Tibial nerve (tissue), 4 donors: Measurements from ENCODE around the gene AKT1S1. TPM values are rescaled to one million over a fixed set of nuclear protein-coding genes. Genes with fewer than 3 reads are reported as not detected.

Experiments used
- DNase-seq, 2 donors: peaks; one replicate each; pipeline ENCODE4 v3.0.0-alpha.2; 2019; ENCODE audit warnings: low spot score in 2 of 2
- H3K27ac ChIP-seq, 4 donors: fragments of 200-600 bp; sonication (generic) in 3 of 4; one replicate each; pipeline ENCODE4 v1.5.1; 2017 to 2019; ENCODE audit warnings: mild to moderate bottlenecking in 1 of 4
- H3K27me3 ChIP-seq, 2 donors: fragments of 200-600 bp; sonication (generic) in 1 of 2; one replicate each; pipeline versions ENCODE4 v1.5.1 to v1.6.0; 2017 to 2019
- H3K36me3 ChIP-seq, 3 donors: fragments of 200-600 bp; sonication (generic); one replicate each; pipeline ENCODE4 v1.5.1; 2018 to 2019
- H3K4me1 ChIP-seq, 4 donors: fragments of 200-600 bp; sonication (generic) in 3 of 4; one replicate each; pipeline ENCODE4 v1.5.1; 2017 to 2019
- H3K4me3 ChIP-seq, 4 donors: fragments of 200-600 bp; sonication (generic) in 3 of 4; one replicate each; pipeline ENCODE4 v1.5.1; 2017 to 2019; ENCODE audit warnings: mild to moderate bottlenecking in 1 of 4, moderate library complexity in 1 of 4
- H3K9me3 ChIP-seq, 4 donors: fragments of 200-600 bp; sonication (generic) in 3 of 4; one replicate each; pipeline ENCODE4 v1.5.1; 2017 to 2019
- EP300 ChIP-seq, 2 donors: sonication (generic); formaldehyde crosslinking; IDR thresholded peaks; one replicate each; pipeline ENCODE4 v1.6.1; 2017; ENCODE audit warnings: antibody characterized with exemption in 2 of 2, mild to moderate bottlenecking in 1 of 2
- POLR2A ChIP-seq, 2 donors: fragments of 450-650 bp; IDR thresholded peaks; one replicate each; pipeline ENCODE4 v1.6.1; 2017; ENCODE audit warnings: antibody characterized with exemption in 2 of 2, mild to moderate bottlenecking in 2 of 2, moderate library complexity in 2 of 2
- WGBS, 2 donors: methylation state at CpG; one replicate each; pipeline ENCODE4 v1.1.5; 2018; 5-methylcytosine and 5-hydroxymethylcytosine counted together
- total RNA-seq, 4 donors: library from RNA; depleted of rRNA; stranded (reverse); fragments of >200 nt; gene quantifications; one replicate each; pipeline ENCODE4 v1.1.0, GENCODE V29; 2016
- TF ChIP-seq, protein P1 (sequence below), 5 experiments: fragments of 200-600 bp in 3 of 5; fragments of 450-650 bp in 2 of 5; sonication (generic) in 3 of 5; IDR thresholded peaks; one replicate each; pipeline ENCODE4 v1.5.1; 2016 to 2019; ENCODE audit warnings: antibody characterized with exemption in 5 of 5, mild to moderate bottlenecking in 3 of 5, moderate library complexity in 2 of 5

AKT1S1 gene
- total RNA-seq, 4 donors from 2014 or later = 20.6 to 27.4 (median 25.4) TPM

- Histone ChIP-seq H3K27ac (peak overlapping the region; percentile 83 to 97 (median 90)), H3K9me3 (no peaks in the 10 kb centered on the region), H3K36me3 (peaks cover 0 to 37% (median 0%) of the 10 kb centered on the region in 3 donors), H3K27me3 (no peaks in the 10 kb centered on the region), H3K4me3 (peak overlapping the region; percentile 39 to 68 (median 54)), H3K4me1 (peaks cover 0 to 79% (median 36%) of the 10 kb centered on the region in 4 donors)
- TF ChIP-seq EP300 (IDR thresholded peaks at IDR 0.05) = no peak
- TF ChIP-seq POLR2A (IDR thresholded peaks at IDR 0.05) = peak in 1 of 2 donors; percentile 36
- no peak for DNase-seq
- WGBS, 2 donors = 2 to 4% methylated on average over 15 of the region's 15 CpGs
Measured at GRCh38 chr19:49869009-49869483, 8.1 kb downstream of the AKT1S1 start.

DNA sequence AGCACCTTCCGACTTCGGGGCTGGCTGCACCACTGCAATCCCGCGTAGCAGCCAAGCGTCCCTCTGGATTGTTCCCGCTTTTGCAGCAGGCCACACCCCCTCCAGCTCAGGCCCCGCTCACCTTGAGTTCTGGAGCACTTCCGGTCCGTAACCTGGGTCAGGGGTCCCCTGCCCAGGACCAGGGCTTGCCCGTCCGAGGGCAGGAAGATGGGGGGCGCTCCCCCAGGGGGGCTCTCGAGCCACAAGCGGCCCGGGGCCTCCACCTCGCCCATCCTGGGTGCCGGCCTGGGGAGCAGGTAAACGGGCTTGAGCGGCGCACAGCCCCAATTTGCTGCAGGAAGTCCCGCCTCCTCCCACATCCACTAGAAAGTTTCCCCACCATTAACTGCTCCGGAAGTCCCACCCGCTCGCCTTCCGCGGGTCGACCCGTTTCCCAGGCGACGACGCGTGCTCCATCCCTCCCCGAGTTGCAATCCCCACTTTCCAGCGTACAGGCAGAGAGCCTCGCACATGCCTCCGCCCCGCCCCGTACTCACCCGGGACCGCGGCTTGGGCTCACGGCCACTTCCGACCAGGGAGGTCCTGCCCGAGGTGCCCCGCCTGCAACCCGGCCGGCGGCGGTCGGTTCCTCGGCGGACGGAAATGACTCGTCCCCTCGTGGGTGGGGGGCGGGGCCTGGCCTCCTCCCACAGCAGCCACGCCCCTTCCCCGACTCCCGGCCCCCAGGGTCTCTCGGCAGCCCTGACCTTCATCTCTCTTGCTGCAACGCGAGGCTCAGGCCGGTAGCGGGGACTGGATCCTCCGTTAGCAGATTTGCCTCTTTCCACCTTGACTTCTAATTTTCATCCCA is 10.0 kb downstream of the AKT1S1 start, which contains the start of gene PNKP:
Gene PNKP (minus strand): TSS at position 644 of the 850 bp plus-strand sequence. CDS start 372 bp downstream, at position 272.
- Histone ChIP-seq H3K9me3 (no peaks in the 10 kb centered on the region), H3K27me3 (no peaks in the 10 kb centered on the region), H3K36me3 (peaks cover 0 to 40% (median 0%) of the 10 kb centered on the region in 3 donors), H3K4me1 (peaks cover 0 to 76% (median 36%) of the 10 kb centered on the region in 4 donors), H3K27ac (peak within 1 kb of the TSS; percentile 87 to 97 (median 90)), H3K4me3 (peak within 1 kb of the TSS; percentile 68 to 90 (median 74))
- TF ChIP-seq POLR2A (IDR thresholded peaks at IDR 0.05) (peak in 1 of 2 donors; percentile 61), EP300 (IDR thresholded peaks at IDR 0.05) (peak; percentile 94 to 95)
- TF ChIP-seq, protein P1, sequence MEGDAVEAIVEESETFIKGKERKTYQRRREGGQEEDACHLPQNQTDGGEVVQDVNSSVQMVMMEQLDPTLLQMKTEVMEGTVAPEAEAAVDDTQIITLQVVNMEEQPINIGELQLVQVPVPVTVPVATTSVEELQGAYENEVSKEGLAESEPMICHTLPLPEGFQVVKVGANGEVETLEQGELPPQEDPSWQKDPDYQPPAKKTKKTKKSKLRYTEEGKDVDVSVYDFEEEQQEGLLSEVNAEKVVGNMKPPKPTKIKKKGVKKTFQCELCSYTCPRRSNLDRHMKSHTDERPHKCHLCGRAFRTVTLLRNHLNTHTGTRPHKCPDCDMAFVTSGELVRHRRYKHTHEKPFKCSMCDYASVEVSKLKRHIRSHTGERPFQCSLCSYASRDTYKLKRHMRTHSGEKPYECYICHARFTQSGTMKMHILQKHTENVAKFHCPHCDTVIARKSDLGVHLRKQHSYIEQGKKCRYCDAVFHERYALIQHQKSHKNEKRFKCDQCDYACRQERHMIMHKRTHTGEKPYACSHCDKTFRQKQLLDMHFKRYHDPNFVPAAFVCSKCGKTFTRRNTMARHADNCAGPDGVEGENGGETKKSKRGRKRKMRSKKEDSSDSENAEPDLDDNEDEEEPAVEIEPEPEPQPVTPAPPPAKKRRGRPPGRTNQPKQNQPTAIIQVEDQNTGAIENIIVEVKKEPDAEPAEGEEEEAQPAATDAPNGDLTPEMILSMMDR (IDR thresholded peaks at IDR 0.05) = peak in 1 of 5 experiments; percentile 30
- WGBS, 2 donors = 0% methylated on average over 34 to 49 of the region's 65 CpGs
- peak; percentile 82 to 88 for DNase-seq

DNA sequence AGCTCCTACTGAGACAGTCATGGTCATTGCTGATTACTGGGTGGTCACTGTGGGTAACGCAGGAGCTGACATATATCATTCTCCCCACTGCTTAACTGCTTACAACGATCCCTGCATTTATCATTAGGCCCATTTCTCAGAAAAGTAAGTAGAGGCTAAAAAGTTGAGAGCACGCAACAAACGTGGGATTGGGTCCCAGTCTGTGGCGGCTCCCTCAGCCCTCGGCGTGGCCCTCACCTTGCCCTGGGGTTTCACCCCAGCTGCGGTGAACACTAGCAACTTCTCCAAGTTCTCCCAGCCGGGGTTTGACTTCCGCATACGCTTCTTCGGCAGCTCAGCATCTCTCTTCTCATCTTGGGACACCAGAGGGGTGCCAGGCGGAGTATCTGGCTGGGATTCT is 12.3 kb downstream of the AKT1S1 start:
- H3K4me3 ChIP-seq = peak overlapping the region in 1 of 4 donors; percentile 11
- WGBS, 2 donors = 83 to 89% methylated on average over 13 of the region's 13 CpGs
- peaks cover 0 to 80% (median 35%) of the 10 kb centered on the region in 4 donors for H3K4me1 ChIP-seq
- H3K27ac ChIP-seq = peak overlapping the region in 2 of 4 donors; percentile 51 to 97
- no peak for DNase-seq
- no peaks in the 10 kb centered on the region for H3K27me3 ChIP-seq
- TF ChIP-seq, protein P1 (IDR thresholded peaks at IDR 0.05) = no peak
- TF ChIP-seq POLR2A (IDR thresholded peaks at IDR 0.05) (no peak), EP300 (IDR thresholded peaks at IDR 0.05) (no peak)
- peaks cover 0 to 48% (median 0%) of the 10 kb centered on the region in 3 donors for H3K36me3 ChIP-seq
- no peaks in the 10 kb centered on the region for H3K9me3 ChIP-seq

DNA sequence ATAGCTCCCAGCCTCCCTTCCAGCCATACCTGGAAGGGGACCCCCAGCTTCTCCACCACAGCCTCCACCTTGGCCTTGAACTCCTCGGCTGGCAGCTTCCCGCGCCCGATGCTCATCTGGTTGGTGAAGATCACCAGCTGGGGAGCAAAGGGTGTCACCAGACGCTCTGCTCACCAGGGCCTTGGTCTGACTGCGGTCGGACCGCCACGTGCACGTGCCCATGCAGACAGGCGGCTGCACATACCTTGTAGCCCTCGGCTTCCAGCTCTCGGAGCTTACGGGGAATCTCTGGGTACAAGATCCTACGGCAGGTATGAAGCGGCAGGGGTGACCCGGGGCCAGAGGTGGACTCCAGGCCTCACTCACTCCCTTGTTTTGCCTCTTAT is 13.2 kb downstream of the AKT1S1 start:
- H3K9me3 ChIP-seq = no peaks in the 10 kb centered on the region
- no peak overlapping the region for H3K4me3 ChIP-seq
- TF ChIP-seq, protein P1 (IDR thresholded peaks at IDR 0.05) = no peak
- no peak for TF ChIP-seq EP300 (IDR thresholded peaks at IDR 0.05)
- no peak for TF ChIP-seq POLR2A (IDR thresholded peaks at IDR 0.05)
- H3K36me3 ChIP-seq = peaks cover 0 to 56% (median 0%) of the 10 kb centered on the region in 3 donors
- H3K27ac ChIP-seq = no peak overlapping the region
- no peak for DNase-seq
- H3K4me1 ChIP-seq = peaks cover 0 to 84% (median 35%) of the 10 kb centered on the region in 4 donors
- H3K27me3 ChIP-seq = no peaks in the 10 kb centered on the region
- 89 to 94% methylated on average over 15 of the region's 17 CpGs for WGBS, 2 donors

GRCh38 chr19:49863254-49863934 is 13.8 kb downstream of the AKT1S1 start:
- no peaks in the 10 kb centered on the region for H3K9me3 ChIP-seq
- TF ChIP-seq, protein P1 (IDR thresholded peaks at IDR 0.05) = no peak
- TF ChIP-seq EP300 (IDR thresholded peaks at IDR 0.05) (no peak), POLR2A (IDR thresholded peaks at IDR 0.05) (no peak)
- H3K27ac ChIP-seq = no peak overlapping the region
- H3K27me3 ChIP-seq = no peaks in the 10 kb centered on the region
- DNase-seq = no peak
- WGBS, 2 donors = 88 to 89% methylated on average over 24 of the region's 24 CpGs
- H3K36me3 ChIP-seq = peaks cover 0 to 62% (median 0%) of the 10 kb centered on the region in 3 donors
- peaks cover 0 to 84% (median 29%) of the 10 kb centered on the region in 4 donors for H3K4me1 ChIP-seq
- no peak overlapping the region for H3K4me3 ChIP-seq
